PC-3 (cell line): ENCODE measurements around the gene ACP6. TPM values are rescaled to one million over a fixed set of nuclear protein-coding genes. Genes with fewer than 3 reads are reported as not detected.

Experiments
- ATAC-seq: fragments of 200-7000 bp; cut with Tn5 transposase; 2 replicates; pipeline ENCODE4 v1.9.1; 2020; ENCODE audit warnings: mild to moderate bottlenecking, moderate library complexity
- Bru-seq: library from RNA; stranded (reverse); fragments of 400-500 nt; gene quantifications from one replicate; lab custom pipeline; 2021; lab: Mats Ljungman, UMichigan
- BruChase-seq, 2 experiments: library from RNA; stranded (reverse); fragments of 400-500 nt; gene quantifications; one replicate each; lab custom pipeline; 2021; lab: Mats Ljungman, UMichigan
- BruUV-seq: library from RNA; stranded (reverse); fragments of 400-500 nt; replicated peaks from 2 replicates; lab custom pipeline; 2021; lab: Mats Ljungman, UMichigan
- CTCF ChIA-PET: fragments of 300-600 bp; sonication (Branson Sonifier 250); formaldehyde crosslinking; loops from one replicate; lab custom pipeline; 2022; ENCODE audit warnings: antibody characterized with exemption; lab: Charles Lee
- POLR2A ChIA-PET: fragments of 300-600 bp; sonication (Branson Sonifier 250); formaldehyde crosslinking; loops from one replicate; lab custom pipeline; 2022; ENCODE audit warnings: antibody characterized with exemption; ENCODE audit not compliant: unreplicated experiment; lab: Charles Lee
- DNase-seq: peaks from one replicate; pipeline ENCODE4 v3.0.0-alpha.2; 2015
- H2AFZ ChIP-seq: fragments of 300-600 bp; sonication (generic); 2 replicates; pipeline ENCODE4 v1.6.0; 2016; ENCODE audit warnings: antibody characterized with exemption, low read length
- H3F3A ChIP-seq: fragments of 300-600 bp; sonication (generic); one replicate; pipeline ENCODE4 v1.6.0; 2017; ENCODE audit warnings: antibody characterized with exemption, low read length, control low read depth, mild to moderate bottlenecking; ENCODE audit not compliant: unreplicated experiment
- H3K27ac ChIP-seq: fragments of 300-600 bp; sonication (generic); 2 replicates; pipeline ENCODE4 v1.5.1; 2016; ENCODE audit warnings: mild to moderate bottlenecking, low read length
- H3K27me3 ChIP-seq: fragments of 300-600 bp; sonication (generic); 2 replicates; pipeline ENCODE4 v1.6.1; 2016; ENCODE audit warnings: low read length, mixed read lengths
- H3K36me3 ChIP-seq: fragments of 300-600 bp; sonication (generic); 2 replicates; pipeline ENCODE4 v1.6.1; 2016; ENCODE audit warnings: low read depth, mixed run types, low read length, mixed read lengths
- H3K4me1 ChIP-seq: fragments of 300-600 bp; sonication (generic); 2 replicates; pipeline ENCODE4 v1.5.1; 2016; ENCODE audit warnings: low read length; ENCODE audit not compliant: insufficient read depth
- H3K4me2 ChIP-seq: fragments of 300-600 bp; sonication (generic); 2 replicates; pipeline ENCODE4 v1.6.0; 2016; ENCODE audit warnings: low read length
- H3K4me3 ChIP-seq: fragments of 300-600 bp; sonication (generic); 2 replicates; pipeline ENCODE4 v1.5.1; 2016; ENCODE audit warnings: mild to moderate bottlenecking, low read length, mixed read lengths
- H3K79me2 ChIP-seq: fragments of 300-600 bp; sonication (generic); 2 replicates; pipeline ENCODE4 v1.6.1; 2017; ENCODE audit warnings: low read length, mixed read lengths
- H3K9ac ChIP-seq: fragments of 300-600 bp; sonication (generic); 2 replicates; pipeline ENCODE4 v1.6.0; 2016; ENCODE audit warnings: mild to moderate bottlenecking, low read length
- H3K9me2 ChIP-seq: fragments of 300-600 bp; sonication (generic); replicated peaks from 2 replicates; pipeline ENCODE4 v1.6.1; 2016; ENCODE audit warnings: mixed run types, low read length, mixed read lengths
- H3K9me3 ChIP-seq: fragments of 300-600 bp; sonication (generic); 2 replicates; pipeline ENCODE4 v1.6.1; 2016; ENCODE audit warnings: low read length, mixed read lengths
- H4K20me1 ChIP-seq: fragments of 300-600 bp; sonication (generic); 2 replicates; pipeline ENCODE4 v1.6.1; 2016; ENCODE audit warnings: low read length, mixed read lengths
- CTCF ChIP-seq: fragments of 300-600 bp; sonication (generic); conservative IDR thresholded peaks from 2 replicates; pipeline ENCODE4 v1.5.1; 2017; ENCODE audit warnings: antibody characterized with exemption, low read depth, mild to moderate bottlenecking, low read length
- EZH2 ChIP-seq: fragments of 300-600 bp; sonication (generic); IDR thresholded peaks from one replicate; pipeline ENCODE4 v1.6.1; 2017; ENCODE audit warnings: antibody characterized with exemption, mild to moderate bottlenecking, low read length; ENCODE audit not compliant: unreplicated experiment
- EZH2phosphoT487 ChIP-seq: fragments of 300-600 bp; sonication (generic); IDR thresholded peaks from 2 replicates; pipeline ENCODE4 v1.6.1; 2018; ENCODE audit warnings: mild to moderate bottlenecking, antibody characterized with exemption, low read length, borderline replicate concordance
- intact Hi-C: fragments of 100-400 bp; cut with micrococcal nuclease; formaldehyde crosslinking; loops from 2 replicates; pipeline ENCODE4 v1.9.0; 2023
- long read RNA-seq: library from polyadenylated mRNA; unstranded; transcript quantifications from one replicate; pipeline ENCODE4 v2.0.0, GENCODE V29; 2021; ENCODE audit not compliant: unreplicated experiment
- total RNA-seq: library from RNA; depleted of rRNA; stranded (reverse); fragments of >200 nt; gene quantifications from 2 replicates; pipeline ENCODE4 v1.2.3, GENCODE V29; 2014; rRNA removed

Gene ACP6
- total RNA-seq, result 51.2 and 58.2 TPM in 2 replicates
- percentile 96 among the genes with signal in this experiment for Bru-seq, nascent RNA
- percentile 88 among the genes with signal in this experiment for BruChase-seq, experiment 1, labeled RNA remaining after a 6-hour chase
- percentile 98 among the genes with signal in this experiment for BruChase-seq, experiment 2, labeled RNA remaining after a 2-hour chase
- long read RNA-seq, full-length matches to known transcripts, result 405 of 649 reads
- long read RNA-seq, partial matches to known transcripts, result 145 of 649 reads
- long read RNA-seq, other reads (novel, unspliced or antisense), result 99 of 649 reads

DNA sequence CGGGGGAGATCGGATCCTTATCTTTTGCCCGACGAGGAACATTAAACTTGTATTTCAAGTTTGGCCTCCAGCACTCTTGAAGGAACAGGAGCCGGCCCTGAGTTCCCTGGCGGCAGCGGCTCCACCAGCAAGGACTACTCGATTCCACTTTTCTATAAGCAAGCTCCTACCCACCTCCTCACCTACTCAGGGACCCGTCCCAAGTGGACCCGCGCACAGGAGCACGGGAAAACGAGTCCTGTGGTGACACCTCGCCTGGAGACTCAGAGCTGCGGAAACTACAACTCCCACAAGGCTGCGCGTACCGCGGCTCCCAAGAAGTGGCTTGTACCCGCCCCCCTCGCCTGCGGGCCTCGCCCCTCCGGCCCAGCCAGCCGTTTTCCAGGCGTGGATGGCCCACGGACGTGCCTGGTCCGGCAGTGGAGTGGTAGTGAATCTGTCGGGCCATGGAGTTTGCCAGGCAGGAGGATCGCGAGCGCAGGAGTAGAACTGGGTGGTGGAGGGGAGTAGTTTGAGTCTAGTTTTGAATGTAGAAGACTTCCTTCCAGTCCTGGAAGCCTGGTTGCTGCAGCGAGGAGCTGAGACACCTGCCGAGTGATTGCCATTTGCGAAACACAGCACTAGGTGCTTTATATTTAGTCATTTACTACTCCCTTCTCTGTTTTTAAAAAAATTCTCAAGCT, at the start of gene ACP6:
Gene ACP6 (minus strand): TSS at position 206 of the 683 bp plus-strand sequence. CDS start 476 bp downstream, outside the sequence.
- Histone ChIP-seq H3K36me3 (peaks cover 5% of the 10 kb centered on the region; the same call in 1 of the 2 replicates), H3K9me3 (no peaks in the 10 kb centered on the region), H4K20me1 (no peaks in the 10 kb centered on the region), H3K4me2 (peak within 1 kb of the TSS; percentile 80), H3F3A (peaks cover 3% of the 10 kb centered on the region), H3K4me3 (peak within 1 kb of the TSS; percentile 73), H3K79me2 (peaks cover 47% of the 10 kb centered on the region), H3K9ac (peak within 1 kb of the TSS; percentile 75), H2AFZ (peak within 1 kb of the TSS; percentile 80), H3K27me3 (no peaks in the 10 kb centered on the region), H3K27ac (peak within 1 kb of the TSS; percentile 61), H3K9me2 (no peaks in the 10 kb centered on the region), H3K4me1 (peaks cover 54% of the 10 kb centered on the region)
- ChIA-PET POLR2A (interaction anchor here (0.5 to 1.1 kb wide), 2 partner anchors 46 to 508 kb away, joined by 4 to 7 read pairs; no protein-coding TSS in a partner anchor), CTCF (interaction anchor here (0.6 kb wide), 1 partner anchor 20 kb away, joined by 4 read pairs; no protein-coding TSS in a partner anchor)
- TF ChIP-seq CTCF, result no peak
- no peak for TF ChIP-seq EZH2
- peak; percentile 98 for DNase-seq
- ATAC-seq, result peak; percentile 95
- TSS peak; percentile 64 for BruUV-seq
- intact Hi-C loops, result loop anchor here (1.0 kb wide), 1 partner anchor 30 kb away; no protein-coding TSS in a partner anchor

DNA sequence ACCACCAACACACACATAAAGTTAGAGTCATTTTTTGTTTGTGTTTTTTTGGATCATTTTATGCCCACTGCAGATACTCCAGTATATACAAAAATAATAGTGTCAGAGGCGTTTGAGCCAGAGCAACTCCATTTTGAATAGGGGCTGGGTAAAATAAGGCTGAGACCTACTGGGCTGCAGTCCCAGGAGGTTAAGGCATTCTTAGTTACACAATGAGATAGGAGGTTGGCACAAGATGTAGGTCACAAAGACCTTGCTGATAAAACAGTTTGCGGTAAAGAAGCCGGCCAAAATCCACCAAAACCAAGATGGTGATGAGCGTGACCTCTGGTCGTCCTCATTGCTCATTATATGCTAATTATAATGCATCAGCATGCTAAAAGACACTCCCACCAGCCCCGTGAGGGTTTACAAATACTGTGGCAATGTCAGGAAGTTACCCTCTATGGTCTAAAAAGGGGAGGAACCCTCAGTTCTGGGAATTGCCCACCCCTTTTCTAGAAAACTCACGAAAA, 49.4 kb upstream of the ACP6 start:
- Histone ChIP-seq H3K4me2 (0 out of 2 replicates have a peak overlapping the region, but pooled peaks have one; percentile 6), H3K27ac (no peak overlapping the region), H2AFZ (no peak overlapping the region), H3K4me3 (no peak overlapping the region), H3K79me2 (no peaks in the 10 kb centered on the region), H3K36me3 (no peaks in the 10 kb centered on the region), H3K9me3 (no peaks in the 10 kb centered on the region), H4K20me1 (no peaks in the 10 kb centered on the region), H3K4me1 (peaks cover 52% of the 10 kb centered on the region), H3K27me3 (no peaks in the 10 kb centered on the region), H3K9me2 (no peaks in the 10 kb centered on the region), H3K9ac (no peak overlapping the region), H3F3A (peaks cover 8% of the 10 kb centered on the region)
- ATAC-seq (no peak), DNase-seq (no peak)
- ChIA-PET POLR2A (interaction anchor here (0.7 kb wide), 1 partner anchor 175 kb away, joined by 5 read pairs; no protein-coding TSS in a partner anchor), CTCF (no interaction called here)
- intact Hi-C loops, result loop anchor here (10.0 kb wide), 1 partner anchor 205 kb away; no protein-coding TSS in a partner anchor
- no TSS peak for BruUV-seq
- TF ChIP-seq CTCF (no peak), EZH2 (no peak), EZH2phosphoT487 (no peak)
